H9 (cell line): ENCODE data around the gene PCYT1A. TPM values are rescaled to one million over a fixed set of nuclear protein-coding genes. Genes with fewer than 3 reads are reported as not detected.

Source experiments
- DNase-seq: peaks from one replicate; pipeline ENCODE4 v3.0.0-alpha.2; 2017
- H2AFZ ChIP-seq: one replicate; pipeline ENCODE4 v1.6.1; 2013; ENCODE audit warnings: mild to moderate bottlenecking, low read length, control low read depth, moderate library complexity
- H2AK5ac ChIP-seq: 2 replicates; pipeline ENCODE4 v1.6.1; 2013; ENCODE audit warnings: low read length, control low read depth, mixed read lengths; ENCODE audit not compliant: insufficient read length
- H2BK120ac ChIP-seq: one replicate; pipeline ENCODE4 v1.6.1; 2013; ENCODE audit warnings: low read depth, mild to moderate bottlenecking, low read length, control low read depth, inconsistent platforms; ENCODE audit not compliant: poor library complexity, severe bottlenecking
- H2BK12ac ChIP-seq: 2 replicates; pipeline ENCODE4 v1.6.1; 2013; ENCODE audit warnings: low read length, control low read depth, mixed read lengths, low read depth; ENCODE audit not compliant: insufficient read length
- H2BK15ac ChIP-seq: 2 replicates; pipeline ENCODE4 v1.6.1; 2013; ENCODE audit warnings: low read depth, low read length, control low read depth
- H2BK20ac ChIP-seq: one replicate; pipeline ENCODE4 v1.6.1; 2013; ENCODE audit warnings: low read depth, mild to moderate bottlenecking, low read length, control low read depth, inconsistent platforms; ENCODE audit not compliant: poor library complexity, severe bottlenecking
- H2BK5ac ChIP-seq: 2 replicates; pipeline ENCODE4 v1.6.1; 2013; ENCODE audit warnings: low read length, control low read depth, mixed read lengths; ENCODE audit not compliant: insufficient read length
- H3K14ac ChIP-seq: 2 replicates; pipeline ENCODE4 v1.6.1; 2013; ENCODE audit warnings: low read length, control low read depth; ENCODE audit not compliant: insufficient read depth
- H3K18ac ChIP-seq: 2 replicates; pipeline ENCODE4 v1.6.1; 2013; ENCODE audit warnings: low read depth, mild to moderate bottlenecking, mixed read lengths, low read length, control low read depth; ENCODE audit not compliant: insufficient read length
- H3K23ac ChIP-seq: 2 replicates; pipeline ENCODE4 v1.6.1; 2013; ENCODE audit warnings: low read length, control low read depth, mixed read lengths, low read depth; ENCODE audit not compliant: insufficient read length
- H3K23me2 ChIP-seq: 2 replicates; pipeline ENCODE4 v1.6.1; 2013; ENCODE audit warnings: low read depth, mild to moderate bottlenecking, mixed read lengths, low read length, control low read depth; ENCODE audit not compliant: insufficient read length, poor library complexity, severe bottlenecking
- H3K27ac ChIP-seq: 2 replicates; pipeline ENCODE4 v1.5.1; 2013; ENCODE audit warnings: low read length, control low read depth, mixed read lengths, low read depth; ENCODE audit not compliant: insufficient read length
- H3K27me3 ChIP-seq: 2 replicates; pipeline ENCODE4 v1.6.1; 2013; ENCODE audit warnings: low read length, control low read depth, inconsistent platforms; ENCODE audit not compliant: insufficient read depth
- H3K4ac ChIP-seq: 2 replicates; pipeline ENCODE4 v1.6.1; 2013; ENCODE audit warnings: low read depth, mild to moderate bottlenecking, control low read depth, inconsistent platforms, low read length, moderate library complexity
- H3K4me1 ChIP-seq: 2 replicates; pipeline ENCODE4 v1.6.1; 2013; ENCODE audit warnings: low read length, control low read depth, inconsistent platforms; ENCODE audit not compliant: insufficient read depth
- H3K4me2 ChIP-seq: 2 replicates; pipeline ENCODE4 v1.6.1; 2013; ENCODE audit warnings: low read length, control low read depth, mixed read lengths; ENCODE audit not compliant: insufficient read length, insufficient read depth
- H3K56ac ChIP-seq: 2 replicates; pipeline ENCODE4 v1.6.1; 2013; ENCODE audit warnings: low read depth, mild to moderate bottlenecking, mixed read lengths, low read length, control low read depth; ENCODE audit not compliant: insufficient read length
- H3K79me1 ChIP-seq: 2 replicates; pipeline ENCODE4 v1.6.1; 2013; ENCODE audit warnings: low read depth, mild to moderate bottlenecking, moderate library complexity, low read length, control low read depth, inconsistent platforms; ENCODE audit not compliant: insufficient read depth, poor library complexity, severe bottlenecking
- H3K79me2 ChIP-seq: 2 replicates; pipeline ENCODE4 v1.6.1; 2013; ENCODE audit warnings: low read length, control low read depth, inconsistent platforms; ENCODE audit not compliant: insufficient read depth
- H3K9ac ChIP-seq: 2 replicates; pipeline ENCODE4 v1.6.1; 2013; ENCODE audit warnings: low read length, control low read depth, mixed read lengths; ENCODE audit not compliant: insufficient read length; ENCODE audit errors: extremely low read depth
- H3K9me3 ChIP-seq: one replicate; pipeline ENCODE4 v1.6.1; 2013; ENCODE audit warnings: low read depth, low read length, inconsistent platforms; ENCODE audit not compliant: control insufficient read depth
- H3T11ph ChIP-seq: one replicate; pipeline ENCODE4 v1.6.1; 2013; ENCODE audit warnings: mild to moderate bottlenecking, low read length, control low read depth, inconsistent platforms
- H4K20me1 ChIP-seq: one replicate; pipeline ENCODE4 v1.6.1; 2013; ENCODE audit not compliant: control insufficient read depth, insufficient read length, insufficient read depth
- H4K5ac ChIP-seq: 2 replicates; pipeline ENCODE4 v1.6.1; 2013; ENCODE audit warnings: low read depth, mild to moderate bottlenecking, mixed read lengths, low read length, control low read depth; ENCODE audit not compliant: insufficient read length
- H4K8ac ChIP-seq: replicated peaks from 2 replicates; pipeline ENCODE4 v1.6.1; 2013; ENCODE audit warnings: low read length, control low read depth, mixed read lengths, low read depth; ENCODE audit not compliant: insufficient read length
- H4K91ac ChIP-seq: 2 replicates; pipeline ENCODE4 v1.6.1; 2013; ENCODE audit warnings: low read depth, mild to moderate bottlenecking, moderate library complexity, mixed read lengths, low read length, control low read depth; ENCODE audit not compliant: insufficient read length
- H3K27ac Mint-ChIP-seq, 3 experiments: 2 replicates in 2 of 3; 3 replicates in 1 of 3; pipeline ENCODE4 v1.8.0; 2020 to 2021; ENCODE audit warnings: mixed read lengths in 3 of 3, mild to moderate bottlenecking in 1 of 3, moderate library complexity in 1 of 3
- H3K27me3 Mint-ChIP-seq: 2 replicates; pipeline ENCODE4 v1.8.0; 2021; ENCODE audit warnings: low read depth, mild to moderate bottlenecking, moderate library complexity, mixed read lengths
- H3K36me3 Mint-ChIP-seq, 3 experiments: 2 replicates in 2 of 3; 3 replicates in 1 of 3; pipeline ENCODE4 v1.8.0; 2020 to 2021; ENCODE audit warnings: low read depth in 3 of 3, mixed read lengths in 3 of 3; ENCODE audit not compliant: insufficient read depth in 1 of 3
- H3K4me1 Mint-ChIP-seq, 2 experiments: 2 replicates each; pipeline ENCODE4 v1.8.0; 2020; ENCODE audit warnings: mixed read lengths in 2 of 2
- H3K4me3 Mint-ChIP-seq, 2 experiments: 2 replicates in 1 of 2; 3 replicates in 1 of 2; pipeline ENCODE4 v1.8.0; 2020 to 2021; ENCODE audit warnings: mild to moderate bottlenecking in 2 of 2, mixed read lengths in 2 of 2, moderate library complexity in 1 of 2
- H3K9me3 Mint-ChIP-seq, 2 experiments: 2 replicates in 1 of 2; 3 replicates in 1 of 2; pipeline ENCODE4 v1.8.0; 2020; ENCODE audit warnings: mild to moderate bottlenecking in 2 of 2, mixed read lengths in 2 of 2, moderate library complexity in 1 of 2
- WGBS: extraction: QIAGEN DNeasy Blood & Tissue Kit; methylation state at CpG from one replicate; pipeline ENCODE4 v1.1.7; 2013; ENCODE audit warnings: missing lambda C conversion rate, low lambda C conversion rate, mixed read lengths; ENCODE audit not compliant: insufficient read length; ENCODE audit errors: extremely low coverage; 5-methylcytosine and 5-hydroxymethylcytosine counted together
- total RNA-seq: library from RNA; stranded (reverse); gene quantifications from 2 replicates; pipeline ENCODE4 v1.2.1, GENCODE V29; 2021
- TF ChIP-seq, protein P1 (sequence below): fragments of 200-600 bp; sonication (generic); conservative IDR thresholded peaks from 3 replicates; pipeline ENCODE4 v1.8.0; 2021; ENCODE audit warnings: antibody characterized with exemption, mild to moderate bottlenecking

The PCYT1A gene
- total RNA-seq, 1 experiment from 2014 or later, result 31.6 TPM

DNA sequence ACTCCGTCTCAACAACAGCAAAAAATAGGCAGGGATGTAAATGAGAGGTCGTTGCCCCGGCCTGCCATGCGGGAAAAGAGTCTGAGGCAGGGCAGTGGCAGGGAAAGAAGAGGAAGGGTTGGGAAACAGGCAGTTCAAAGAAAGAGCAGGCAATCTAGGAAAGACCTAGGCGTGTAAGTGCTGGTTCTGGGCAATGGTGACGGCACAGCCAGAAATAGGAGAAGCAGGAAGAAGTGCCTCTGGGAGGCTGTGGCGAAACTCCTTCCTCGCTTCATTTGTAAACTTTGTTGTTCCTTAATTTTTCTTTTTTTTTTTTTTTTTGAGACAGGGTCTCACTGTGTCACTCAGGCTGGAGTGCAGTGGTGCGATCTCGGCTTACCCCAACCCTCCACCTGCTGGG, 66.9 kb downstream of the PCYT1A start:
- Histone ChIP-seq H3K4me1 (0 out of 2 replicates have a peak, but pooled peaks cover 2% of the 10 kb centered on the region), H3K23ac (no peak overlapping the region), H4K5ac (no peak overlapping the region), H3K23me2 (no peaks in the 10 kb centered on the region), H2BK12ac (no peak overlapping the region), H4K20me1 (no peaks in the 10 kb centered on the region), H3K9ac (no peak overlapping the region), H2AFZ (no peak overlapping the region), H3K4ac (no peak overlapping the region), H3K27me3 (no peaks in the 10 kb centered on the region), H3K79me1 (no peaks in the 10 kb centered on the region), H3K9me3 (no peaks in the 10 kb centered on the region), H4K91ac (no peak overlapping the region), H2BK15ac (no peak overlapping the region), H2AK5ac (no peak overlapping the region), H4K8ac (no peak overlapping the region), H3K79me2 (no peaks in the 10 kb centered on the region), H2BK120ac (no peak overlapping the region), H3K56ac (no peak overlapping the region), H3K18ac (no peak overlapping the region), H3T11ph (no peak overlapping the region), H3K4me2 (no peak overlapping the region), H2BK20ac (no peak overlapping the region), H3K27ac (no peak overlapping the region), H3K14ac (no peak overlapping the region), H2BK5ac (no peak overlapping the region)
- H3K4me1 Mint-ChIP-seq, result peaks cover 22 to 24% of the 10 kb centered on the region in 2 experiments
- H3K4me3 Mint-ChIP-seq, result no peak overlapping the region
- peak overlapping the region in 2 of 3 experiments; percentile 48 to 77; a peak in 2 of 7 replicates for H3K27ac Mint-ChIP-seq
- whole genome bisulfite sequencing, result no CpG with 5 or more reads among the region's 10 CpGs
- no peak for DNase-seq
- H3K27me3 Mint-ChIP-seq, result peaks cover 1% of the 10 kb centered on the region
- peaks cover 0 to 2% (median 0%) of the 10 kb centered on the region in 3 experiments; a peak in 3 of 7 replicates for H3K36me3 Mint-ChIP-seq
- H3K9me3 Mint-ChIP-seq, result no peaks in the 10 kb centered on the region
- TF ChIP-seq, protein P1, sequence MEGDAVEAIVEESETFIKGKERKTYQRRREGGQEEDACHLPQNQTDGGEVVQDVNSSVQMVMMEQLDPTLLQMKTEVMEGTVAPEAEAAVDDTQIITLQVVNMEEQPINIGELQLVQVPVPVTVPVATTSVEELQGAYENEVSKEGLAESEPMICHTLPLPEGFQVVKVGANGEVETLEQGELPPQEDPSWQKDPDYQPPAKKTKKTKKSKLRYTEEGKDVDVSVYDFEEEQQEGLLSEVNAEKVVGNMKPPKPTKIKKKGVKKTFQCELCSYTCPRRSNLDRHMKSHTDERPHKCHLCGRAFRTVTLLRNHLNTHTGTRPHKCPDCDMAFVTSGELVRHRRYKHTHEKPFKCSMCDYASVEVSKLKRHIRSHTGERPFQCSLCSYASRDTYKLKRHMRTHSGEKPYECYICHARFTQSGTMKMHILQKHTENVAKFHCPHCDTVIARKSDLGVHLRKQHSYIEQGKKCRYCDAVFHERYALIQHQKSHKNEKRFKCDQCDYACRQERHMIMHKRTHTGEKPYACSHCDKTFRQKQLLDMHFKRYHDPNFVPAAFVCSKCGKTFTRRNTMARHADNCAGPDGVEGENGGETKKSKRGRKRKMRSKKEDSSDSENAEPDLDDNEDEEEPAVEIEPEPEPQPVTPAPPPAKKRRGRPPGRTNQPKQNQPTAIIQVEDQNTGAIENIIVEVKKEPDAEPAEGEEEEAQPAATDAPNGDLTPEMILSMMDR, result no peak
